OCI-LY3 (cell line): ENCODE measurements around the gene SCAMP1.

Experiments
- EZH2phosphoT487 ChIP-seq: fragments of 200-600 bp; shearing (Covaris generic); IDR thresholded peaks from 2 replicates; pipeline ENCODE4 v1.6.1; 2018; ENCODE audit warnings: antibody characterized with exemption, mixed run types, low read depth
- TF ChIP-seq, protein P1 (sequence below): fragments of 200-600, 300-600 bp; sonication (generic); IDR thresholded peaks from 2 replicates; pipeline ENCODE4 v1.5.1; 2014; ENCODE audit warnings: antibody characterized with exemption, low read length, low read depth

DNA sequence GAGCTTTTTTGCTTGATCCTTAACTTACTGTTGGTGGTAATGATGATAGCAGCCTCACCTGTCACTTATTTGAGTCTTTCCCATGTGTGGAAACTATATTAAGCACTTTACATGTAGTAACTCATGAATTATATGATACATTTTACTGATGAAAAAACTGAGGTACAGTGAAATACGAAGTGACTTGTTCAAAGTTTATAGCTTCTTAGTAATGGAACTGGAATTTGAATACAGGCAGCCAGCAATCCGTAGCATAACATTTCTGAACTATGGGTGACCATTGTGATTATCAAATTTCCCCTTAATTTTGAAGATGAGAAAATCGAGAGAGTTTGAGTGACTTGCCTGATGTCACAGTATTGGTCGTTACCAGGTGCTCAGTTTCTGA lies 17.3 kb downstream of the SCAMP1 start:
- TF ChIP-seq, protein P1, sequence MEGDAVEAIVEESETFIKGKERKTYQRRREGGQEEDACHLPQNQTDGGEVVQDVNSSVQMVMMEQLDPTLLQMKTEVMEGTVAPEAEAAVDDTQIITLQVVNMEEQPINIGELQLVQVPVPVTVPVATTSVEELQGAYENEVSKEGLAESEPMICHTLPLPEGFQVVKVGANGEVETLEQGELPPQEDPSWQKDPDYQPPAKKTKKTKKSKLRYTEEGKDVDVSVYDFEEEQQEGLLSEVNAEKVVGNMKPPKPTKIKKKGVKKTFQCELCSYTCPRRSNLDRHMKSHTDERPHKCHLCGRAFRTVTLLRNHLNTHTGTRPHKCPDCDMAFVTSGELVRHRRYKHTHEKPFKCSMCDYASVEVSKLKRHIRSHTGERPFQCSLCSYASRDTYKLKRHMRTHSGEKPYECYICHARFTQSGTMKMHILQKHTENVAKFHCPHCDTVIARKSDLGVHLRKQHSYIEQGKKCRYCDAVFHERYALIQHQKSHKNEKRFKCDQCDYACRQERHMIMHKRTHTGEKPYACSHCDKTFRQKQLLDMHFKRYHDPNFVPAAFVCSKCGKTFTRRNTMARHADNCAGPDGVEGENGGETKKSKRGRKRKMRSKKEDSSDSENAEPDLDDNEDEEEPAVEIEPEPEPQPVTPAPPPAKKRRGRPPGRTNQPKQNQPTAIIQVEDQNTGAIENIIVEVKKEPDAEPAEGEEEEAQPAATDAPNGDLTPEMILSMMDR = no peak
- TF ChIP-seq EZH2phosphoT487 = no peak
